Neural cell (in vitro differentiated cells): ENCODE data around the gene NUCB1. TPM values are rescaled to one million over a fixed set of nuclear protein-coding genes. Genes with fewer than 3 reads are reported as not detected.

Experiments
- H2AFZ ChIP-seq: fragments of 200-600, 300-800 bp; sonication (generic), shearing (Covaris generic); 2 replicates; pipeline ENCODE4 v1.6.0; 2014; ENCODE audit warnings: low read depth, mild to moderate bottlenecking, antibody characterized with exemption, low read length, moderate library complexity
- H3F3A ChIP-seq: fragments of 200-600 bp; shearing (Covaris generic); 2 replicates; pipeline ENCODE4 v1.6.1; 2016; ENCODE audit warnings: mild to moderate bottlenecking, moderate library complexity, mixed read lengths, antibody characterized with exemption, low read length; ENCODE audit not compliant: insufficient read depth, poor library complexity, severe bottlenecking
- H3K27ac ChIP-seq: fragments of 200-600, 300-800 bp; sonication (generic), shearing (Covaris generic); 2 replicates; pipeline ENCODE4 v1.5.1; 2014; ENCODE audit warnings: mild to moderate bottlenecking, low read length, moderate library complexity
- H3K27me3 ChIP-seq: fragments of 300-800, 200-600 bp; sonication (generic), shearing (Covaris generic); 2 replicates; pipeline ENCODE4 v1.6.0; 2014; ENCODE audit warnings: mild to moderate bottlenecking, low read depth, low read length, moderate library complexity; ENCODE audit not compliant: insufficient read depth
- H3K36me3 ChIP-seq: fragments of 300-800, 200-600 bp; sonication (generic), shearing (Covaris generic); 2 replicates; pipeline ENCODE4 v1.5.1; 2014; ENCODE audit warnings: mild to moderate bottlenecking, antibody characterized with exemption, low read length, moderate library complexity; ENCODE audit not compliant: insufficient read depth
- H3K4me2 ChIP-seq: fragments of 300-800, 200-600 bp; sonication (generic), shearing (Covaris generic); 2 replicates; pipeline ENCODE4 v1.6.0; 2014; ENCODE audit warnings: mild to moderate bottlenecking, low read length
- H3K4me3 ChIP-seq: fragments of 300-800, 200-600 bp; sonication (generic), shearing (Covaris generic); 2 replicates; pipeline ENCODE4 v1.5.1; 2014; ENCODE audit warnings: mild to moderate bottlenecking, low read length, moderate library complexity
- H3K79me2 ChIP-seq: fragments of 200-600 bp; shearing (Covaris generic); replicated peaks from 2 replicates; pipeline ENCODE4 v1.6.0; 2014; ENCODE audit warnings: mild to moderate bottlenecking, low read length, moderate library complexity; ENCODE audit not compliant: insufficient read depth
- H3K9ac ChIP-seq: fragments of 300-800, 200-600 bp; sonication (generic), shearing (Covaris generic); 2 replicates; pipeline ENCODE4 v1.6.1; 2016; ENCODE audit warnings: mild to moderate bottlenecking, low read length, mixed read lengths
- H3K9me2 ChIP-seq: fragments of 200-600 bp; shearing (Covaris generic); 2 replicates; pipeline ENCODE4 v1.6.1; 2016; ENCODE audit warnings: mild to moderate bottlenecking, low read length, mixed read lengths; ENCODE audit not compliant: insufficient read depth
- H3K9me3 ChIP-seq: fragments of 200-600, 300-800 bp; sonication (generic), shearing (Covaris generic); 2 replicates; pipeline ENCODE4 v1.6.1; 2016; ENCODE audit warnings: mild to moderate bottlenecking, mixed run types, low read length, moderate library complexity, mixed read lengths
- H4K20me1 ChIP-seq: fragments of 200-600 bp; shearing (Covaris generic); 2 replicates; pipeline ENCODE4 v1.6.1; 2016; ENCODE audit warnings: mild to moderate bottlenecking, mixed run types; ENCODE audit not compliant: insufficient read depth
- CTCF ChIP-seq: fragments of 450-650 bp; IDR thresholded peaks from 2 replicates; pipeline ENCODE4 v1.5.1; 2014; ENCODE audit warnings: antibody characterized with exemption, mild to moderate bottlenecking, moderate library complexity; ENCODE audit not compliant: poor library complexity, severe bottlenecking
- EP300 ChIP-seq: fragments of 450-650 bp; conservative IDR thresholded peaks from 2 replicates; pipeline ENCODE4 v1.6.1; 2014; ENCODE audit warnings: antibody characterized with exemption, mild to moderate bottlenecking, moderate library complexity; ENCODE audit not compliant: poor library complexity, severe bottlenecking
- EZH2 ChIP-seq: fragments of 200-600, 300-800 bp; shearing (Covaris generic), sonication (generic); IDR thresholded peaks from 2 replicates; pipeline ENCODE4 v1.6.1; 2014; ENCODE audit warnings: antibody characterized with exemption, low read length, borderline replicate concordance, mild to moderate bottlenecking; ENCODE audit not compliant: insufficient read depth, poor library complexity, severe bottlenecking
- MXI1 ChIP-seq: fragments of 450-650 bp; conservative IDR thresholded peaks from 2 replicates; pipeline ENCODE4 v1.6.1; 2014; ENCODE audit warnings: antibody characterized with exemption, mild to moderate bottlenecking; ENCODE audit not compliant: poor library complexity, severe bottlenecking
- POLR2AphosphoS5 ChIP-seq: IDR thresholded peaks from 2 replicates; pipeline ENCODE4 v1.6.1; 2012
- RAD21 ChIP-seq: fragments of 450-650 bp; conservative IDR thresholded peaks from 2 replicates; pipeline ENCODE4 v1.6.1; 2014; ENCODE audit warnings: antibody characterized with exemption, mild to moderate bottlenecking, moderate library complexity
- REST ChIP-seq: IDR thresholded peaks from 2 replicates; pipeline ENCODE4 v1.6.1; 2012; ENCODE audit warnings: borderline replicate concordance
- SMC3 ChIP-seq: fragments of 450-650 bp; conservative IDR thresholded peaks from 2 replicates; pipeline ENCODE4 v1.6.1; 2014; ENCODE audit warnings: antibody characterized with exemption, mild to moderate bottlenecking, moderate library complexity; ENCODE audit not compliant: poor library complexity
- TAF1 ChIP-seq: IDR thresholded peaks from 2 replicates; pipeline ENCODE4 v1.6.1; 2012; ENCODE audit warnings: low read depth
- polyA plus RNA-seq: library from polyadenylated mRNA; depleted of rRNA; stranded (reverse); fragments of >200 nt; gene quantifications from 2 replicates; pipeline ENCODE4 v1.2.3, GENCODE V29; 2014

The NUCB1 gene
- polyA plus RNA-seq, 1 donor from 2014 or later = 80.0 TPM

GRCh38 chr19:48961673-48962028 lies 61.5 kb downstream of the NUCB1 start:
- TF ChIP-seq TAF1 (no peak), EP300 (no peak), RAD21 (no peak), SMC3 (no peak), REST (no peak), POLR2AphosphoS5 (no peak), EZH2 (no peak), MXI1 (no peak), CTCF (no peak)
- H4K20me1 ChIP-seq = no peaks in the 10 kb centered on the region
- H3K4me2 ChIP-seq = no peak overlapping the region
- H3K9ac ChIP-seq = no peak overlapping the region
- H3K79me2 ChIP-seq = peaks cover 6% of the 10 kb centered on the region
- H3K27ac ChIP-seq = no peak overlapping the region
- no peaks in the 10 kb centered on the region for H3K9me3 ChIP-seq
- H3K9me2 ChIP-seq = no peaks in the 10 kb centered on the region
- H2AFZ ChIP-seq = no peak overlapping the region
- H3K36me3 ChIP-seq = no peaks in the 10 kb centered on the region
- no peaks in the 10 kb centered on the region for H3F3A ChIP-seq
- no peaks in the 10 kb centered on the region for H3K27me3 ChIP-seq
- H3K4me3 ChIP-seq = no peak overlapping the region

GRCh38 chr19:48962029-48962848 lies 62.1 kb downstream of the NUCB1 start:
- peaks cover 6% of the 10 kb centered on the region for H3K79me2 ChIP-seq
- no peak overlapping the region for H2AFZ ChIP-seq
- H3K4me2 ChIP-seq = no peak overlapping the region
- no peaks in the 10 kb centered on the region for H3F3A ChIP-seq
- no peak overlapping the region for H3K4me3 ChIP-seq
- no peaks in the 10 kb centered on the region for H3K9me3 ChIP-seq
- no peak overlapping the region for H3K9ac ChIP-seq
- no peaks in the 10 kb centered on the region for H3K9me2 ChIP-seq
- H3K27me3 ChIP-seq = no peaks in the 10 kb centered on the region
- TF ChIP-seq EP300 (no peak), SMC3 (no peak), CTCF (no peak)
- no peaks in the 10 kb centered on the region for H3K36me3 ChIP-seq
- H4K20me1 ChIP-seq = no peaks in the 10 kb centered on the region
- H3K27ac ChIP-seq = no peak overlapping the region
